H1 (cell line): ENCODE results near the gene CBLB. TPM values are rescaled to one million over a fixed set of nuclear protein-coding genes. Genes with fewer than 3 reads are reported as not detected.

Source experiments
- CTCF ChIA-PET: fragments of 300-600 bp; sonication (Branson Sonifier 250); formaldehyde crosslinking; loops from one replicate; lab custom pipeline; 2021; ENCODE audit not compliant: partially characterized antibody; lab: Charles Lee
- POLR2A ChIA-PET: fragments of 300-600 bp; sonication (Branson Sonifier 250); formaldehyde crosslinking; loops from one replicate; lab custom pipeline; 2021; ENCODE audit warnings: inconsistent platforms; ENCODE audit not compliant: partially characterized antibody; lab: Charles Lee
- DNase-seq, 2 experiments: peaks; one replicate each; pipeline versions ENCODE4 v3.0.0 to v3.0.0-alpha.2; 2010 to 2022; ENCODE audit warnings: low spot score in 2 of 2, low read depth in 1 of 2, mixed read lengths in 1 of 2
- FAIRE-seq: peaks from 2 replicates; lab custom pipeline; 2011; peaks lifted over from hg19 to GRCh38; lab: Jason Lieb, UNC
- H2AFZ ChIP-seq: 2 replicates; pipeline ENCODE4 v1.8.1; 2012; ENCODE audit warnings: low read length, inconsistent platforms
- H2AK5ac ChIP-seq: 2 replicates; pipeline ENCODE4 v1.6.1; 2013; ENCODE audit warnings: low read depth, low read length
- H2BK120ac ChIP-seq: replicated peaks from 2 replicates; pipeline ENCODE3; 2013; ENCODE audit warnings: low read depth, low read length, inconsistent platforms
- H2BK12ac ChIP-seq: 2 replicates; pipeline ENCODE4 v1.6.1; 2013; ENCODE audit warnings: low read depth, low read length
- H2BK15ac ChIP-seq: 2 replicates; pipeline ENCODE4 v1.6.1; 2013; ENCODE audit warnings: low read length
- H2BK20ac ChIP-seq: 2 replicates; pipeline ENCODE4 v1.6.1; 2013; ENCODE audit warnings: low read length
- H2BK5ac ChIP-seq: 2 replicates; pipeline ENCODE4 v1.6.1; 2013; ENCODE audit warnings: low read depth, low read length
- H3K14ac ChIP-seq: 2 replicates; pipeline ENCODE4 v1.6.1; 2013; ENCODE audit warnings: inconsistent platforms; ENCODE audit not compliant: insufficient read length
- H3K18ac ChIP-seq: 2 replicates; pipeline ENCODE4 v1.6.1; 2013; ENCODE audit warnings: low read length; ENCODE audit errors: extremely low read depth
- H3K23ac ChIP-seq: 2 replicates; pipeline ENCODE4 v1.6.1; 2013; ENCODE audit warnings: inconsistent platforms; ENCODE audit not compliant: insufficient read length
- H3K23me2 ChIP-seq: 2 replicates; pipeline ENCODE4 v1.6.1; 2013; ENCODE audit warnings: low read depth, low read length
- H3K27ac ChIP-seq: 2 replicates; pipeline ENCODE4 v1.6.1; 2011; ENCODE audit warnings: low read depth, low read length, inconsistent platforms
- H3K27me3 ChIP-seq, 4 experiments: replicated peaks in 1 of 4; 1 replicate in 1 of 4; 2 replicates in 3 of 4; pipeline versions ENCODE4 v1.6.1 to v1.8.1; 2011 to 2013; ENCODE audit warnings: low read length in 3 of 4, mild to moderate bottlenecking in 3 of 4, inconsistent platforms in 2 of 4, mixed read lengths in 2 of 4, moderate library complexity in 1 of 4; ENCODE audit not compliant: control insufficient read depth in 3 of 4, insufficient read depth in 3 of 4; ENCODE audit errors: extremely low read depth in 1 of 4
- H3K36me3 ChIP-seq, 4 experiments: 2 replicates each; pipeline versions ENCODE4 v1.6.1 to v1.8.1; 2011 to 2013; ENCODE audit warnings: mild to moderate bottlenecking in 4 of 4, low read length in 3 of 4, moderate library complexity in 2 of 4, control low read depth in 1 of 4, inconsistent platforms in 1 of 4; ENCODE audit not compliant: insufficient read depth in 4 of 4, control insufficient read depth in 2 of 4
- H3K4ac ChIP-seq: replicated peaks from 2 replicates; pipeline ENCODE3; 2013; ENCODE audit warnings: low read length, low read depth, mixed read lengths, inconsistent platforms; ENCODE audit not compliant: insufficient read length
- H3K4me1 ChIP-seq, 4 experiments: replicated peaks in 1 of 4; 1 replicate in 1 of 4; 2 replicates in 3 of 4; pipeline versions ENCODE4 v1.6.1 to v1.8.1; 2011 to 2013; ENCODE audit warnings: low read length in 3 of 4, inconsistent platforms in 2 of 4, mixed read lengths in 1 of 4; ENCODE audit not compliant: insufficient read depth in 4 of 4, control insufficient read depth in 3 of 4
- H3K4me2 ChIP-seq, 2 experiments: 2 replicates each; pipeline versions ENCODE4 v1.6.1 to v1.8.1; 2011 to 2013; ENCODE audit warnings: low read depth in 2 of 2, low read length in 2 of 2, control low read depth in 1 of 2, inconsistent platforms in 1 of 2, mild to moderate bottlenecking in 1 of 2; ENCODE audit not compliant: insufficient read depth in 1 of 2
- H3K4me3 ChIP-seq, 4 experiments: fragments of 200-600, 300-600 bp in 1 of 4; sonication (generic), shearing (Covaris generic), sonication (Bioruptor Twin) in 1 of 4; 2 replicates each; pipeline versions ENCODE4 v1.5.1 to v1.8.1; 2011 to 2016; ENCODE audit warnings: low read length in 4 of 4, low read depth in 3 of 4, control low read depth in 2 of 4, inconsistent platforms in 2 of 4, mild to moderate bottlenecking in 2 of 4, mixed read lengths in 1 of 4, moderate library complexity in 1 of 4; ENCODE audit not compliant: insufficient read depth in 2 of 4; ENCODE audit errors: extremely low read depth in 1 of 4
- H3K56ac ChIP-seq: replicated peaks from 2 replicates; pipeline ENCODE3; 2013; ENCODE audit warnings: low read depth, mild to moderate bottlenecking, mixed read lengths, low read length, inconsistent platforms; ENCODE audit not compliant: insufficient read length
- H3K79me1 ChIP-seq: 2 replicates; pipeline ENCODE4 v1.6.1; 2013; ENCODE audit warnings: low read depth, low read length, control low read depth
- H3K79me2 ChIP-seq, 2 experiments: 2 replicates each; pipeline versions ENCODE4 v1.6.1 to v1.8.1; 2012 to 2013; ENCODE audit warnings: low read length in 2 of 2, mild to moderate bottlenecking in 2 of 2, inconsistent platforms in 1 of 2; ENCODE audit not compliant: insufficient read depth in 2 of 2, control insufficient read depth in 1 of 2
- H3K9ac ChIP-seq, 4 experiments: replicated peaks in 1 of 4; 1 replicate in 1 of 4; 2 replicates in 3 of 4; pipeline versions ENCODE4 v1.6.1 to v1.8.1; 2011 to 2013; ENCODE audit warnings: low read depth in 3 of 4, low read length in 3 of 4, control low read depth in 2 of 4, mild to moderate bottlenecking in 2 of 4, moderate library complexity in 2 of 4, inconsistent platforms in 1 of 4; ENCODE audit errors: extremely low read depth in 1 of 4
- H3K9me3 ChIP-seq, 2 experiments: 2 replicates each; pipeline versions ENCODE4 v1.6.1 to v1.8.1; 2012 to 2013; ENCODE audit warnings: mild to moderate bottlenecking in 2 of 2, moderate library complexity in 2 of 2, control low read depth in 1 of 2, inconsistent platforms in 1 of 2, low read depth in 1 of 2, low read length in 1 of 2, mixed read lengths in 1 of 2; ENCODE audit not compliant: insufficient read depth in 2 of 2
- H4K20me1 ChIP-seq, 2 experiments: replicated peaks in 1 of 2; 2 replicates each; pipeline versions ENCODE3 to v1.8.1; 2011 to 2013; ENCODE audit warnings: inconsistent platforms in 2 of 2, low read length in 2 of 2, mild to moderate bottlenecking in 1 of 2; ENCODE audit not compliant: insufficient read depth in 2 of 2, control insufficient read depth in 1 of 2
- H4K5ac ChIP-seq: 2 replicates; pipeline ENCODE4 v1.6.1; 2013; ENCODE audit warnings: low read length, low read depth, mixed read lengths, inconsistent platforms; ENCODE audit not compliant: insufficient read length
- H4K8ac ChIP-seq: 2 replicates; pipeline ENCODE4 v1.8.0; 2013; ENCODE audit warnings: mild to moderate bottlenecking, moderate library complexity, low read length, inconsistent platforms; ENCODE audit not compliant: insufficient read depth; ENCODE audit errors: extremely low read depth
- H4K91ac ChIP-seq: replicated peaks from 2 replicates; pipeline ENCODE3; 2013; ENCODE audit warnings: low read length, mixed read lengths, inconsistent platforms; ENCODE audit not compliant: insufficient read length
- ATF2 ChIP-seq: IDR thresholded peaks from 2 replicates; pipeline ENCODE4 v1.6.1; 2012; ENCODE audit warnings: low read length, inconsistent platforms
- KDM1A ChIP-seq: fragments of 200-600, 300-600 bp; sonication (generic); IDR thresholded peaks from 2 replicates; pipeline ENCODE4 v1.7.1; 2016; ENCODE audit warnings: mild to moderate bottlenecking, low read length, borderline replicate concordance
- MAFK ChIP-seq: IDR thresholded peaks from 2 replicates; pipeline ENCODE4 v1.6.1; 2012; ENCODE audit warnings: low read depth, mild to moderate bottlenecking, improper control_type of control experiment, low read length
- RNF2 ChIP-seq: fragments of 200-900, 300-1000 bp; sonication (generic); IDR thresholded peaks from 2 replicates; pipeline ENCODE4 v1.7.1; 2016; ENCODE audit warnings: borderline replicate concordance, low read depth, mild to moderate bottlenecking, antibody characterized with exemption, low read length; ENCODE audit not compliant: poor library complexity, severe bottlenecking; ENCODE audit errors: missing control alignments
- TCF12 ChIP-seq: IDR thresholded peaks from 2 replicates; pipeline ENCODE4 v1.6.1; 2011; ENCODE audit warnings: low read depth, mild to moderate bottlenecking, low read length
- YY1 ChIP-seq: IDR thresholded peaks from 2 replicates; pipeline ENCODE4 v1.6.1; 2011; ENCODE audit warnings: low read depth, mild to moderate bottlenecking, low read length
- WGBS, 2 experiments: shearing (Covaris generic) in 1 of 2; methylation state at CpG; one replicate each; pipeline versions ENCODE4 v1.1.6 to v1.1.7; 2013 to 2015; ENCODE audit warnings: low lambda C conversion rate in 2 of 2, mixed read lengths in 2 of 2, inconsistent platforms in 1 of 2, low coverage in 1 of 2, missing lambda C conversion rate in 1 of 2; ENCODE audit not compliant: insufficient replicate concordance in 2 of 2, insufficient coverage in 1 of 2, insufficient read length in 1 of 2; ENCODE audit errors: extremely low coverage in 1 of 2, missing lambda C conversion rate in 1 of 2; 5-methylcytosine and 5-hydroxymethylcytosine counted together
- polyA plus RNA-seq, 7 experiments: library from polyadenylated mRNA; depleted of rRNA in 3 of 7; stranded (reverse) in 5 of 7; unstranded in 2 of 7; fragments of >200 nt in 5 of 7; fragments of 200-250 nt in 2 of 7; gene quantifications; 1 replicate in 5 of 7; 2 replicates in 1 of 7; 4 replicates in 1 of 7; pipeline versions ENCODE4 v1.2.1 to v1.2.3, GENCODE V29; 2011 to 2013; ENCODE audit warnings: missing spikeins in 2 of 7, mixed read lengths in 2 of 7
- total RNA-seq: library from RNA; stranded (reverse); fragmentation: NEBNext Ultra II Directional; extraction: Animal tissue kit (Norgen Biotek cat#: 25700); gene quantifications from 2 replicates; pipeline ENCODE4 v1.2.1, GENCODE V29; 2021

CBLB gene
- total and polyA plus RNA-seq, 2 of the 8 experiments (the other 6 are each of a cell fraction or from before 2014, with no cell fraction given), result 14.5 to 26.0 TPM

- TF ChIP-seq RNF2, result no peak
- no peak for TF ChIP-seq ATF2
- TF ChIP-seq TCF12, result no peak
- no peak for TF ChIP-seq MAFK
- no peak for TF ChIP-seq KDM1A
- TF ChIP-seq YY1, result no peak
- Histone ChIP-seq H3K14ac (no peak overlapping the region), H4K20me1 (no peaks in the 10 kb centered on the region), H2BK20ac (no peak overlapping the region), H3K79me2 (no peaks in the 10 kb centered on the region), H2AFZ (no peak overlapping the region), H4K5ac (no peak overlapping the region), H4K8ac (no peak overlapping the region), H3K4me3 (no peak overlapping the region), H3K79me1 (no peaks in the 10 kb centered on the region), H3K4ac (no peak overlapping the region), H3K27me3 (no peaks in the 10 kb centered on the region), H2BK12ac (no peak overlapping the region), H3K4me1 (no peaks in the 10 kb centered on the region), H3K36me3 (peaks cover 0 to 36% (median 4%) of the 10 kb centered on the region in 4 experiments; a peak in 4 of 8 replicates), H3K23ac (no peak overlapping the region), H2BK120ac (no peak overlapping the region), H2AK5ac (no peak overlapping the region), H3K27ac (no peak overlapping the region), H2BK5ac (no peak overlapping the region), H3K18ac (no peak overlapping the region), H2BK15ac (no peak overlapping the region), H3K4me2 (no peak overlapping the region), H3K56ac (no peak overlapping the region), H3K9ac (no peak overlapping the region), H4K91ac (no peak overlapping the region), H3K23me2 (no peaks in the 10 kb centered on the region; the same call in 1 of the 2 replicates), H3K9me3 (no peaks in the 10 kb centered on the region)
- CTCF ChIA-PET, result interaction anchor here (0.7 kb wide), 1 partner anchor 623 kb away, joined by 3 read pairs; no protein-coding TSS in a partner anchor
- POLR2A ChIA-PET, result no interaction called here
- 87% methylated on average over 5 of the region's 5 CpGs; no CpG with 5 or more reads in 1 of the 2 experiments for WGBS, 2 experiments
- FAIRE-seq (no peak), DNase-seq (no peak)
Measured at GRCh38 chr3:105672996-105673395, 195.8 kb downstream of the CBLB start.
